Skeletal muscle tissue (tissue), 4 donors: ENCODE data around the gene ASIC2. TPM values are rescaled to one million over a fixed set of nuclear protein-coding genes. Genes with fewer than 3 reads are reported as not detected.

ENCODE experiments used
- H3K27ac ChIP-seq: one replicate; pipeline ENCODE4 v1.7.0; 2013; ENCODE audit warnings: mild to moderate bottlenecking, low read depth, low read length, inconsistent platforms
- H3K27me3 ChIP-seq, 3 donors: one replicate each; pipeline ENCODE4 v1.7.0; 2013; ENCODE audit warnings: low read length in 3 of 3; ENCODE audit not compliant: control insufficient read depth in 3 of 3, insufficient read depth in 3 of 3
- H3K36me3 ChIP-seq, 3 donors: one replicate each; pipeline ENCODE4 v1.7.0; 2013; ENCODE audit warnings: low read length in 3 of 3; ENCODE audit not compliant: control insufficient read depth in 3 of 3, insufficient read depth in 3 of 3
- H3K4me1 ChIP-seq, 3 donors: one replicate each; pipeline ENCODE4 v1.7.0; 2013; ENCODE audit warnings: low read length in 3 of 3, mild to moderate bottlenecking in 3 of 3; ENCODE audit not compliant: control insufficient read depth in 3 of 3, insufficient read depth in 3 of 3
- H3K4me3 ChIP-seq, 3 donors: one replicate each; pipeline ENCODE4 v1.7.0; 2013; ENCODE audit warnings: low read length in 3 of 3
- H3K9ac ChIP-seq, 3 donors: one replicate each; pipeline ENCODE4 v1.7.0; 2013; ENCODE audit warnings: low read length in 3 of 3, mild to moderate bottlenecking in 3 of 3, moderate library complexity in 2 of 3, low read depth in 1 of 3
- H3K9me3 ChIP-seq, 3 donors: one replicate each; pipeline ENCODE4 v1.7.0; 2013; ENCODE audit warnings: low read length in 3 of 3; ENCODE audit not compliant: control insufficient read depth in 3 of 3
- total RNA-seq: library from RNA; depleted of rRNA; stranded (reverse); fragments of >200 nt; gene quantifications from one replicate; pipeline ENCODE4 v1.2.3, GENCODE V29; 2014
- donor health status: Osteomylitis.

The ASIC2 gene
- total RNA-seq, 1 donor from 2014 or later: not detected

GRCh38 chr17:33291248-33292200, 1.6 kb downstream of the ASIC2 start:
- no peaks in the 10 kb centered on the region for H3K36me3 ChIP-seq
- no peak overlapping the region for H3K27ac ChIP-seq
- H3K4me1 ChIP-seq: peaks cover 0 to 5% (median 2%) of the 10 kb centered on the region in 3 donors
- H3K9me3 ChIP-seq: no peaks in the 10 kb centered on the region
- H3K9ac ChIP-seq: no peak overlapping the region
- H3K4me3 ChIP-seq: no peak overlapping the region
- H3K27me3 ChIP-seq: peaks cover 63 to 73% (median 70%) of the 10 kb centered on the region in 3 donors

GRCh38 chr17:33290253-33290652, 2.8 kb downstream of the ASIC2 start:
- no peak overlapping the region for H3K27ac ChIP-seq
- H3K27me3 ChIP-seq: peaks cover 58 to 66% (median 66%) of the 10 kb centered on the region in 3 donors
- no peaks in the 10 kb centered on the region for H3K36me3 ChIP-seq
- H3K9me3 ChIP-seq: no peaks in the 10 kb centered on the region
- H3K4me3 ChIP-seq: no peak overlapping the region
- no peak overlapping the region for H3K9ac ChIP-seq
- peaks cover 0 to 5% (median 2%) of the 10 kb centered on the region in 3 donors for H3K4me1 ChIP-seq

- peaks cover 45 to 57% (median 54%) of the 10 kb centered on the region in 3 donors for H3K27me3 ChIP-seq
- H3K27ac ChIP-seq: no peak overlapping the region
- H3K4me1 ChIP-seq: peaks cover 4 to 5% (median 4%) of the 10 kb centered on the region in 3 donors
Observed at GRCh38 chr17:33288954-33289353, 4.1 kb downstream of the ASIC2 start.

GRCh38 chr17:33287096-33287725, 5.9 kb downstream of the ASIC2 start:
- peaks cover 4 to 5% (median 4%) of the 10 kb centered on the region in 3 donors for H3K4me1 ChIP-seq
- H3K27me3 ChIP-seq: peaks cover 34 to 43% (median 40%) of the 10 kb centered on the region in 3 donors

More at GRCh38 chr17:33288954-33289353, 4.1 kb downstream of the ASIC2 start:
- Histone ChIP-seq H3K9ac (no peak overlapping the region), H3K9me3 (no peaks in the 10 kb centered on the region), H3K4me3 (no peak overlapping the region), H3K36me3 (no peaks in the 10 kb centered on the region)

GRCh38 chr17:33285413-33285812, 7.7 kb downstream of the ASIC2 start:
- H3K27me3 ChIP-seq: peaks cover 23 to 29% (median 25%) of the 10 kb centered on the region in 3 donors
- H3K4me1 ChIP-seq: peaks cover 0 to 4% (median 2%) of the 10 kb centered on the region in 3 donors
- no peak overlapping the region for H3K27ac ChIP-seq

More at GRCh38 chr17:33287096-33287725, 5.9 kb downstream of the ASIC2 start:
- H3K36me3 ChIP-seq: no peaks in the 10 kb centered on the region
- no peaks in the 10 kb centered on the region for H3K9me3 ChIP-seq
- H3K4me3 ChIP-seq: no peak overlapping the region
- no peak overlapping the region for H3K27ac ChIP-seq
- H3K9ac ChIP-seq: no peak overlapping the region

GRCh38 chr17:33284022-33284421, 9.1 kb downstream of the ASIC2 start:
- peaks cover 0 to 4% (median 2%) of the 10 kb centered on the region in 3 donors for H3K4me1 ChIP-seq
- H3K27me3 ChIP-seq: peaks cover 14 to 24% (median 16%) of the 10 kb centered on the region in 3 donors
- H3K9me3 ChIP-seq: no peaks in the 10 kb centered on the region
- H3K27ac ChIP-seq: no peak overlapping the region
- H3K4me3 ChIP-seq: no peak overlapping the region
- no peak overlapping the region for H3K9ac ChIP-seq
- no peaks in the 10 kb centered on the region for H3K36me3 ChIP-seq

More at GRCh38 chr17:33285413-33285812, 7.7 kb downstream of the ASIC2 start:
- H3K9ac ChIP-seq: no peak overlapping the region
- H3K4me3 ChIP-seq: no peak overlapping the region
- H3K9me3 ChIP-seq: no peaks in the 10 kb centered on the region
- no peaks in the 10 kb centered on the region for H3K36me3 ChIP-seq

- Histone ChIP-seq H3K9me3 (no peaks in the 10 kb centered on the region), H3K4me1 (peaks cover 0 to 4% (median 2%) of the 10 kb centered on the region in 3 donors), H3K36me3 (no peaks in the 10 kb centered on the region), H3K9ac (no peak overlapping the region), H3K4me3 (no peak overlapping the region), H3K27ac (no peak overlapping the region), H3K27me3 (peaks cover 7 to 10% (median 9%) of the 10 kb centered on the region in 3 donors)
Observed at GRCh38 chr17:33280162-33280943, 12.7 kb downstream of the ASIC2 start.

GRCh38 chr17:33277436-33278100, 15.5 kb downstream of the ASIC2 start:
- Histone ChIP-seq H3K27ac (no peak overlapping the region), H3K27me3 (peaks cover 6 to 12% (median 9%) of the 10 kb centered on the region in 3 donors), H3K4me3 (no peak overlapping the region), H3K36me3 (no peaks in the 10 kb centered on the region), H3K4me1 (no peaks in the 10 kb centered on the region), H3K9me3 (no peaks in the 10 kb centered on the region), H3K9ac (no peak overlapping the region)

GRCh38 chr17:33273743-33274410, 19.2 kb downstream of the ASIC2 start:
- Histone ChIP-seq H3K9me3 (no peaks in the 10 kb centered on the region), H3K27me3 (peaks cover 5 to 7% (median 5%) of the 10 kb centered on the region in 3 donors)

More at GRCh38 chr17:33273743-33274410, 19.2 kb downstream of the ASIC2 start:
- H3K27ac ChIP-seq: no peak overlapping the region
- no peaks in the 10 kb centered on the region for H3K36me3 ChIP-seq
- H3K4me1 ChIP-seq: no peaks in the 10 kb centered on the region
- no peak overlapping the region for H3K9ac ChIP-seq
- no peak overlapping the region for H3K4me3 ChIP-seq
